ENCODE data around the gene ANKRD13A. TPM values are rescaled to one million over a fixed set of nuclear protein-coding genes. Genes with fewer than 3 reads are reported as not detected.
"Not testable (repeated sequence)": the region's sequence is repeated elsewhere in the genome, so short reads cannot be mapped to it uniquely, and the experiment has no call there.

The ANKRD13A gene
- total RNA-seq, 1 donor from 2014 or later, result 50.9 TPM

- DNase-seq (ENCODE audit: low spot score), result no peak
Measured at GRCh38 chr12:110006115-110006514, 6.9 kb downstream of the ANKRD13A start.

- no peak for DNase-seq (ENCODE audit: low spot score)
Measured at GRCh38 chr12:110007881-110008280, 8.7 kb downstream of the ANKRD13A start.

GRCh38 chr12:110008681-110009398 is 9.6 kb downstream of the ANKRD13A start:
- not testable (repeated sequence) for DNase-seq (ENCODE audit: low spot score)

GRCh38 chr12:110010853-110011723 is 11.9 kb downstream of the ANKRD13A start:
- no peak for DNase-seq (ENCODE audit: low spot score)

- DNase-seq (ENCODE audit: low spot score), result no peak
Measured at GRCh38 chr12:110012137-110012536, 12.9 kb downstream of the ANKRD13A start.

- DNase-seq (ENCODE audit: low spot score), result no peak
Measured at GRCh38 chr12:110012659-110013058, 13.4 kb downstream of the ANKRD13A start.

- no peak for DNase-seq (ENCODE audit: low spot score)
Measured at GRCh38 chr12:110015132-110015531, 15.9 kb downstream of the ANKRD13A start.

- DNase-seq (ENCODE audit: low spot score), result no peak
Measured at GRCh38 chr12:110020956-110021355, 21.7 kb downstream of the ANKRD13A start.

- no peak for DNase-seq (ENCODE audit: low spot score)
Measured at GRCh38 chr12:110023059-110023980, 24.1 kb downstream of the ANKRD13A start.

GRCh38 chr12:110024051-110024450 is 24.8 kb downstream of the ANKRD13A start:
- no peak for DNase-seq (ENCODE audit: low spot score)

GRCh38 chr12:110028323-110028722 is 29.1 kb downstream of the ANKRD13A start:
- no peak for DNase-seq (ENCODE audit: low spot score)

GRCh38 chr12:110029290-110029815 is 30.1 kb downstream of the ANKRD13A start:
- no peak for DNase-seq (ENCODE audit: low spot score)

- DNase-seq (ENCODE audit: low spot score), result no peak
Measured at GRCh38 chr12:110033888-110034287, 34.7 kb downstream of the ANKRD13A start.

- no peak for DNase-seq (ENCODE audit: low spot score)
Measured at GRCh38 chr12:110035534-110036104, 36.4 kb downstream of the ANKRD13A start.

- DNase-seq (ENCODE audit: low spot score), result no peak
Measured at GRCh38 chr12:110037315-110037714, 38.1 kb downstream of the ANKRD13A start.

GRCh38 chr12:110038741-110039084 is 39.5 kb downstream of the ANKRD13A start:
- DNase-seq (ENCODE audit: low spot score), result no peak

- peak; percentile 48 for DNase-seq (ENCODE audit: low spot score)
Measured at GRCh38 chr12:110039085-110039807, 40.0 kb downstream of the ANKRD13A start.

- DNase-seq (ENCODE audit: low spot score), result no peak
Measured at GRCh38 chr12:110042264-110042663, 43.0 kb downstream of the ANKRD13A start.

- DNase-seq (ENCODE audit: low spot score), result no peak
Measured at GRCh38 chr12:110046451-110047187, 47.4 kb downstream of the ANKRD13A start.
